ENCODE data around the gene ERC2. TPM values are rescaled to one million over a fixed set of nuclear protein-coding genes. Genes with fewer than 3 reads are reported as not detected.

ERC2 gene
- total and polyA plus RNA-seq, 2 of the 8 experiments (the other 6 are each of a cell fraction or from before 2014, with no cell fraction given), result 16.4 to 22.8 TPM

DNA sequence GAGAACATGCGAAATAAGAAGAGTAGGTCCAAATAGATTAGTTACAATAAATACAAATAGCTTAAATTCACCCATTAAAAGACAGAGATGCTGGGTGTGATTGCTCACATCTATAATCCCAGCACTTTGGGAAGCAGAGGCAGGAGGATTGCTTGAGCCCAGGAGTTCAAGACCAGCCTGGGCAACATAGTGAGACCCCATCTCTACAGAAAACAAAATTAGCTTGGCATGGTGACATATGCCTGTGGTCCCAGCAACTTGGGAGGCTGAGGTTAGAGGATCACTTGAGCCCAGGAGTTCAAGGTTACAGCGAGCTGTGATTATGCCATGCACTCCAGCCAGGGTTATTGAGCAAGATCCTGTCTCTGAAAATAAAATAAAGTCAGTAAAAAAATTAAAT is 872.1 kb downstream of the ERC2 start (continued):
- TF ChIP-seq, protein P1, sequence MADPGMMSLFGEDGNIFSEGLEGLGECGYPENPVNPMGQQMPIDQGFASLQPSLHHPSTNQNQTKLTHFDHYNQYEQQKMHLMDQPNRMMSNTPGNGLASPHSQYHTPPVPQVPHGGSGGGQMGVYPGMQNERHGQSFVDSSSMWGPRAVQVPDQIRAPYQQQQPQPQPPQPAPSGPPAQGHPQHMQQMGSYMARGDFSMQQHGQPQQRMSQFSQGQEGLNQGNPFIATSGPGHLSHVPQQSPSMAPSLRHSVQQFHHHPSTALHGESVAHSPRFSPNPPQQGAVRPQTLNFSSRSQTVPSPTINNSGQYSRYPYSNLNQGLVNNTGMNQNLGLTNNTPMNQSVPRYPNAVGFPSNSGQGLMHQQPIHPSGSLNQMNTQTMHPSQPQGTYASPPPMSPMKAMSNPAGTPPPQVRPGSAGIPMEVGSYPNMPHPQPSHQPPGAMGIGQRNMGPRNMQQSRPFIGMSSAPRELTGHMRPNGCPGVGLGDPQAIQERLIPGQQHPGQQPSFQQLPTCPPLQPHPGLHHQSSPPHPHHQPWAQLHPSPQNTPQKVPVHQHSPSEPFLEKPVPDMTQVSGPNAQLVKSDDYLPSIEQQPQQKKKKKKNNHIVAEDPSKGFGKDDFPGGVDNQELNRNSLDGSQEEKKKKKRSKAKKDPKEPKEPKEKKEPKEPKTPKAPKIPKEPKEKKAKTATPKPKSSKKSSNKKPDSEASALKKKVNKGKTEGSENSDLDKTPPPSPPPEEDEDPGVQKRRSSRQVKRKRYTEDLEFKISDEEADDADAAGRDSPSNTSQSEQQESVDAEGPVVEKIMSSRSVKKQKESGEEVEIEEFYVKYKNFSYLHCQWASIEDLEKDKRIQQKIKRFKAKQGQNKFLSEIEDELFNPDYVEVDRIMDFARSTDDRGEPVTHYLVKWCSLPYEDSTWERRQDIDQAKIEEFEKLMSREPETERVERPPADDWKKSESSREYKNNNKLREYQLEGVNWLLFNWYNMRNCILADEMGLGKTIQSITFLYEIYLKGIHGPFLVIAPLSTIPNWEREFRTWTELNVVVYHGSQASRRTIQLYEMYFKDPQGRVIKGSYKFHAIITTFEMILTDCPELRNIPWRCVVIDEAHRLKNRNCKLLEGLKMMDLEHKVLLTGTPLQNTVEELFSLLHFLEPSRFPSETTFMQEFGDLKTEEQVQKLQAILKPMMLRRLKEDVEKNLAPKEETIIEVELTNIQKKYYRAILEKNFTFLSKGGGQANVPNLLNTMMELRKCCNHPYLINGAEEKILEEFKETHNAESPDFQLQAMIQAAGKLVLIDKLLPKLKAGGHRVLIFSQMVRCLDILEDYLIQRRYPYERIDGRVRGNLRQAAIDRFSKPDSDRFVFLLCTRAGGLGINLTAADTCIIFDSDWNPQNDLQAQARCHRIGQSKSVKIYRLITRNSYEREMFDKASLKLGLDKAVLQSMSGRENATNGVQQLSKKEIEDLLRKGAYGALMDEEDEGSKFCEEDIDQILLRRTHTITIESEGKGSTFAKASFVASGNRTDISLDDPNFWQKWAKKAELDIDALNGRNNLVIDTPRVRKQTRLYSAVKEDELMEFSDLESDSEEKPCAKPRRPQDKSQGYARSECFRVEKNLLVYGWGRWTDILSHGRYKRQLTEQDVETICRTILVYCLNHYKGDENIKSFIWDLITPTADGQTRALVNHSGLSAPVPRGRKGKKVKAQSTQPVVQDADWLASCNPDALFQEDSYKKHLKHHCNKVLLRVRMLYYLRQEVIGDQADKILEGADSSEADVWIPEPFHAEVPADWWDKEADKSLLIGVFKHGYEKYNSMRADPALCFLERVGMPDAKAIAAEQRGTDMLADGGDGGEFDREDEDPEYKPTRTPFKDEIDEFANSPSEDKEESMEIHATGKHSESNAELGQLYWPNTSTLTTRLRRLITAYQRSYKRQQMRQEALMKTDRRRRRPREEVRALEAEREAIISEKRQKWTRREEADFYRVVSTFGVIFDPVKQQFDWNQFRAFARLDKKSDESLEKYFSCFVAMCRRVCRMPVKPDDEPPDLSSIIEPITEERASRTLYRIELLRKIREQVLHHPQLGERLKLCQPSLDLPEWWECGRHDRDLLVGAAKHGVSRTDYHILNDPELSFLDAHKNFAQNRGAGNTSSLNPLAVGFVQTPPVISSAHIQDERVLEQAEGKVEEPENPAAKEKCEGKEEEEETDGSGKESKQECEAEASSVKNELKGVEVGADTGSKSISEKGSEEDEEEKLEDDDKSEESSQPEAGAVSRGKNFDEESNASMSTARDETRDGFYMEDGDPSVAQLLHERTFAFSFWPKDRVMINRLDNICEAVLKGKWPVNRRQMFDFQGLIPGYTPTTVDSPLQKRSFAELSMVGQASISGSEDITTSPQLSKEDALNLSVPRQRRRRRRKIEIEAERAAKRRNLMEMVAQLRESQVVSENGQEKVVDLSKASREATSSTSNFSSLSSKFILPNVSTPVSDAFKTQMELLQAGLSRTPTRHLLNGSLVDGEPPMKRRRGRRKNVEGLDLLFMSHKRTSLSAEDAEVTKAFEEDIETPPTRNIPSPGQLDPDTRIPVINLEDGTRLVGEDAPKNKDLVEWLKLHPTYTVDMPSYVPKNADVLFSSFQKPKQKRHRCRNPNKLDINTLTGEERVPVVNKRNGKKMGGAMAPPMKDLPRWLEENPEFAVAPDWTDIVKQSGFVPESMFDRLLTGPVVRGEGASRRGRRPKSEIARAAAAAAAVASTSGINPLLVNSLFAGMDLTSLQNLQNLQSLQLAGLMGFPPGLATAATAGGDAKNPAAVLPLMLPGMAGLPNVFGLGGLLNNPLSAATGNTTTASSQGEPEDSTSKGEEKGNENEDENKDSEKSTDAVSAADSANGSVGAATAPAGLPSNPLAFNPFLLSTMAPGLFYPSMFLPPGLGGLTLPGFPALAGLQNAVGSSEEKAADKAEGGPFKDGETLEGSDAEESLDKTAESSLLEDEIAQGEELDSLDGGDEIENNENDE (IDR thresholded peaks at IDR 0.05; ENCODE audit: insufficient replicate concordance, low read length), result no peak
- no peak for TF ChIP-seq KDM5A (IDR thresholded peaks at IDR 0.05; ENCODE audit: low read length)
- no peak for TF ChIP-seq EGR1 (IDR thresholded peaks at IDR 0.05; ENCODE audit: borderline replicate concordance, low read depth, low read length)

Data from H1 (cell line).